Measurements from ENCODE around the gene CPPED1. TPM values are rescaled to one million over a fixed set of nuclear protein-coding genes. Genes with fewer than 3 reads are reported as not detected.

The CPPED1 gene
- total and polyA plus RNA-seq, 7 donors = 9.5 to 23.8 (median 11.1) TPM

GRCh38 chr16:12672986-12673385, 130.7 kb downstream of the CPPED1 start:
- TF ChIP-seq CTCF (IDR thresholded peaks at IDR 0.05) = no peak
- TF ChIP-seq POLR2AphosphoS5 (IDR thresholded peaks at IDR 0.05) = no peak
- no peak for TF ChIP-seq EP300 (IDR thresholded peaks at IDR 0.05)
- no peak for TF ChIP-seq POLR2A (IDR thresholded peaks at IDR 0.05)
- Histone ChIP-seq H3K4me3 (no peak overlapping the region), H3K9me3 (peaks cover 0 to 7% (median under 1%) of the 10 kb centered on the region in 4 donors), H3K27me3 (no peaks in the 10 kb centered on the region), H3K4me1 (no peaks in the 10 kb centered on the region), H3K27ac (no peak overlapping the region), H3K36me3 (no peaks in the 10 kb centered on the region)
- no peak for DNase-seq
- WGBS, 2 donors = 93 to 97% methylated on average over 8 of the region's 8 CpGs
- intact Hi-C loops (cut with DNase I) = no loop called here

GRCh38 chr16:12669908-12670307, 133.8 kb downstream of the CPPED1 start:
- no peak for DNase-seq
- Histone ChIP-seq H3K4me1 (no peaks in the 10 kb centered on the region), H3K27ac (no peak overlapping the region), H3K36me3 (no peaks in the 10 kb centered on the region), H3K27me3 (no peaks in the 10 kb centered on the region), H3K9me3 (peaks cover 0 to 12% (median 2%) of the 10 kb centered on the region in 4 donors), H3K4me3 (no peak overlapping the region)
- 95 to 97% methylated on average over 6 of the region's 6 CpGs for WGBS, 2 donors
- intact Hi-C loops (cut with DNase I) = no loop called here
- no peak for TF ChIP-seq POLR2AphosphoS5 (IDR thresholded peaks at IDR 0.05)

DNA sequence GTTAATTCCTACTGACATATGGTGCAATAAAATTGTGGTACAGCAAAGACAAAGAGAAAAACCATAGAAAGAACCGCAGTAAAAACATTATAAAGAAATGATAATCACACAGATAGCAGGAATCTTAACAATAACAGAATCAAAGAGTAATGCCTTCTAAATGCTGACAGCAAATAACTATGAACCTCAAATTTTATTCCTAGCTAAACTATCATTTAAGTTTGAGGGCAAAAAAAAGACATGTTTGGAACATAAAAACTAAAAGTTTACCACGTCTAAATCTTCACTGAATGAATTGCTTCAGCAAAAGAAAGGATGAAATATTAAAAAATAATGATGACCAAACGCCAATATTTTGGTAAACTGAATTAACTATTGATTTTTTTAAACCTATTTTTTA, 135.8 kb downstream of the CPPED1 start:
- intact Hi-C loops (cut with DNase I) = no loop called here
- WGBS, 2 donors = 74 to 77% methylated on average over 3 of the region's 3 CpGs
- no peak for TF ChIP-seq POLR2A (IDR thresholded peaks at IDR 0.05)
- TF ChIP-seq CTCF (IDR thresholded peaks at IDR 0.05) = no peak
- no peak for TF ChIP-seq EP300 (IDR thresholded peaks at IDR 0.05)
- no peak for TF ChIP-seq POLR2AphosphoS5 (IDR thresholded peaks at IDR 0.05)

DNA sequence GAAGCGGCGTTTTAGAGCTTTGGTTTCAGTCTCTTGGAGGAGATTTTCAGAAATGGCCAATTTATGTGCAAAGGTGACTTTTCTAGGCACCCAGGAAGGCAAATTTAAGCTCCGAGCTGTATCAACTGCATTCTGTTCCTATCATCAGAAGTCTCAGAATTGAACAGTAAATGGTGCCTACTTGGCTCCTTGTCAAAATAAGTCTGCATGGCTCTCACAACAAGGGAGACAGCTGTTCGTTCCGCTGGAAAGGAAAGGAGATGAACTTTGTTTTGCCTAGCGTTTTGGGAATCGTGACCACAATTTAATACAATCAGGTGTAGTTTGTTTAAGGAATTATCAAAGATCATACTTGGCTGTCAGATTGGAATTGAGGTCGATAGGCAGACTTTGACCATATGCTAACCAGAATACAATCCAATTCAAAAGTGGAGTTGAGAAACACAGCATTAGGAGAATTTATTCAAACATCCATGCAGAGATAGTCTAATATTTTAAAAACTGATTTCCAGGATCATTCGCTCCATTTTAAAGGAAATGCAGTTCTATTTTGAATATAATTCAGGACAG, 139.4 kb downstream of the CPPED1 start:
- DNase-seq = no peak
- no peak overlapping the region for H3K27ac ChIP-seq
- H3K4me3 ChIP-seq = no peak overlapping the region
- 96% methylated on average over 9 of the region's 9 CpGs for WGBS, 2 donors
- intact Hi-C loops (cut with DNase I) = no loop called here
- peaks cover 0 to 7% (median 2%) of the 10 kb centered on the region in 4 donors for H3K9me3 ChIP-seq
- no peak for TF ChIP-seq EP300 (IDR thresholded peaks at IDR 0.05)
- no peak for TF ChIP-seq POLR2AphosphoS5 (IDR thresholded peaks at IDR 0.05)
- TF ChIP-seq CTCF (IDR thresholded peaks at IDR 0.05) = no peak
- no peak for TF ChIP-seq POLR2A (IDR thresholded peaks at IDR 0.05)
- peaks cover 0 to 21% (median 0%) of the 10 kb centered on the region in 4 donors for H3K36me3 ChIP-seq
- H3K27me3 ChIP-seq = no peaks in the 10 kb centered on the region
- no peaks in the 10 kb centered on the region for H3K4me1 ChIP-seq

More for the DNA sequence above, 135.8 kb downstream of the CPPED1 start:
- no peak overlapping the region for H3K4me3 ChIP-seq
- no peak for DNase-seq
- H3K9me3 ChIP-seq = peaks cover 0 to 12% (median 2%) of the 10 kb centered on the region in 4 donors
- H3K36me3 ChIP-seq = peaks cover 0 to 14% (median 0%) of the 10 kb centered on the region in 4 donors
- no peak overlapping the region for H3K27ac ChIP-seq
- H3K4me1 ChIP-seq = no peaks in the 10 kb centered on the region
- H3K27me3 ChIP-seq = no peaks in the 10 kb centered on the region

DNA sequence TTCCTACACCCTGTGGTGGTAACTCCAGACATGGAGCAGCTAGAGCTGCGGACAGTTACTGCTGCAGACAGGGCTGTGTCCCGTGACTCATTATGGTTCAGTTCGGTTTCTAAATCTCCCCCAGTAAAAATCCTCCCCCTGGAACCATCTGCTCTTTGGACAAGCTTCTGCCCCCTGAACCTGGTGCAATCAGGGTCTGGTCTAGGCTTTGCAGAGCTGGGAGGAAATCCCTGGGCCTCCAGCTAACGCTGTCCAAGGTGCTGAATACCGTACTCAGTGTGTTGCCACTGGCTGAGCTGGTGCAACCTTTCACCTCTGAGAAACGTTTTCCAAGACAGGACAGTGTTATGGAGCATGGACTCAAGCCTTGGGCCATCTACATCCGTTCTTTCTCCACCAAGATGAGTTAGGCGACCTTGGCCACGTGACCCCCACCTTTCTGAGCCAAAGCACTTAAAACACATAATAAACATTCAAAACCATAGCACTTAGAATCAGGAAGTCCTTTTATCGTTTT, 142.0 kb downstream of the CPPED1 start:
- 55 to 71% methylated on average over 10 of the region's 10 CpGs for WGBS, 2 donors
- H3K36me3 ChIP-seq = peaks cover 0 to 21% (median 0%) of the 10 kb centered on the region in 4 donors
- TF ChIP-seq CTCF (IDR thresholded peaks at IDR 0.05) = no peak
- TF ChIP-seq EP300 (IDR thresholded peaks at IDR 0.05) = no peak
- no peak for TF ChIP-seq POLR2AphosphoS5 (IDR thresholded peaks at IDR 0.05)
- no peak for TF ChIP-seq POLR2A (IDR thresholded peaks at IDR 0.05)
- no peak for DNase-seq
- H3K4me3 ChIP-seq = no peak overlapping the region
- intact Hi-C loops (cut with DNase I) = no loop called here
- no peak overlapping the region for H3K27ac ChIP-seq
- peaks cover 0 to 7% (median 5%) of the 10 kb centered on the region in 4 donors for H3K9me3 ChIP-seq
- H3K27me3 ChIP-seq = no peaks in the 10 kb centered on the region
- no peaks in the 10 kb centered on the region for H3K4me1 ChIP-seq

Data from sigmoid colon (tissue), 7 donors.